BJ (cell line): ENCODE data around the gene UBE2C. TPM values are rescaled to one million over a fixed set of nuclear protein-coding genes. Genes with fewer than 3 reads are reported as not detected.
"Not testable (repeated sequence)": the region's sequence is repeated elsewhere in the genome, so short reads cannot be mapped to it uniquely, and the experiment has no call there.

Experiments
- CTCF ChIA-PET: fragments of 350-600 bp; formaldehyde crosslinking; extraction: SDS; loops from one replicate; lab custom pipeline; 2021; ENCODE audit warnings: antibody characterized with exemption, inconsistent platforms; lab: Yijun Ruan, JAX
- POLR2A ChIA-PET: fragments of 300-600 bp; sonication (Branson Sonifier 250); formaldehyde crosslinking; extraction: SDS; loops from one replicate; lab custom pipeline; 2021; ENCODE audit warnings: antibody characterized with exemption; lab: Charles Lee
- DNase-seq: peaks from one replicate; pipeline ENCODE4 v3.0.0-alpha.2; 2011; ENCODE audit warnings: low read depth
- H3K27me3 ChIP-seq: 2 replicates; pipeline ENCODE4 v1.6.0; 2011; ENCODE audit warnings: low read length; ENCODE audit not compliant: control insufficient read depth, insufficient read depth
- H3K36me3 ChIP-seq: 2 replicates; pipeline ENCODE4 v1.5.1; 2011; ENCODE audit warnings: low read length; ENCODE audit not compliant: control insufficient read depth, insufficient read depth
- H3K4me3 ChIP-seq: 2 replicates; pipeline ENCODE4 v1.5.1; 2011; ENCODE audit warnings: low read depth, mild to moderate bottlenecking, control low read depth, low read length
- CTCF ChIP-seq: IDR thresholded peaks from 2 replicates; pipeline ENCODE4 v1.5.1; 2011; ENCODE audit warnings: low read depth, mild to moderate bottlenecking, control low read depth, inconsistent platforms, low read length, moderate library complexity; ENCODE audit not compliant: insufficient read depth
- polyA plus RNA-seq: library from polyadenylated mRNA; depleted of rRNA; stranded (reverse); fragments of >200 nt; gene quantifications from 2 replicates; pipeline ENCODE4 v1.2.3, GENCODE V29; 2011

Gene UBE2C
- polyA plus RNA-seq, 1 experiment = 90.8 TPM

DNA sequence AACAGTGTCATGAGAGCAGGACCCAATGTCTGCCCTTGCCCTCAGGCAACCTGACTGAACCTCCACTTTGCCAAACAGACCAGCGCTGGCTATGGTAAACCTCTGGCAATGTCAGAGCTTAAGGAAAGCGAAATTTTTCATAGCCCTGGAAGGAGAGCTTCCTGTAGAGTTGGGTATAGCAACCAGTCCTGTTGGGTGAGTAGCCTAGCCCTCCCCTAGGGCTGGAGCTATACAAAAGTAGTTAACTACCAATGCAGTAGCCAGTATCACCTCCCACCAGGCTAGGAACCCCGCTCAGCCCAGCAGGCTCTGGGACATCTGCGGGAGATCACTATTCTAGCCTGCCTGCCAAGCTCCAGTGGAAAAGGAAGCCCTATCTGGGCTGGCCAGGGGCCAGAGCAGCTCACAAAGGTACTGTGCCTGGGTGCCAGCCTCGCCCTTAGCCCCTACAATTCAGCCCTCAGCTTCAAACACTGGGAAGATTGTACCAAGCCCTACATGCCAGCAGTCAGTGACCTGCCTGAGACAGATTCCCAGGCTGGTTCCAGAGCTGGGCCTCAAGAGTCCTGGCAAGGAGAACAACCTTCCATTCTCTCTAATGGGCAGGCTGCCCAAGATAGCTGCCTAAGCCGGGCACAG is 28.7 kb upstream of the UBE2C start:
- no peak for TF ChIP-seq CTCF
- POLR2A ChIA-PET = interaction anchor here (0.6 kb wide), 1 partner anchor 50 kb away, joined by 3 read pairs; the partner anchor contains the start of gene SNX21
- Histone ChIP-seq H3K27me3 (peaks cover 8% of the 10 kb centered on the region), H3K36me3 (no peaks in the 10 kb centered on the region), H3K4me3 (no peak overlapping the region)
- CTCF ChIA-PET = interaction anchor here (1.3 kb wide), 1 partner anchor 15 kb away, joined by 6 read pairs; no protein-coding TSS in a partner anchor
- no peak for DNase-seq

DNA sequence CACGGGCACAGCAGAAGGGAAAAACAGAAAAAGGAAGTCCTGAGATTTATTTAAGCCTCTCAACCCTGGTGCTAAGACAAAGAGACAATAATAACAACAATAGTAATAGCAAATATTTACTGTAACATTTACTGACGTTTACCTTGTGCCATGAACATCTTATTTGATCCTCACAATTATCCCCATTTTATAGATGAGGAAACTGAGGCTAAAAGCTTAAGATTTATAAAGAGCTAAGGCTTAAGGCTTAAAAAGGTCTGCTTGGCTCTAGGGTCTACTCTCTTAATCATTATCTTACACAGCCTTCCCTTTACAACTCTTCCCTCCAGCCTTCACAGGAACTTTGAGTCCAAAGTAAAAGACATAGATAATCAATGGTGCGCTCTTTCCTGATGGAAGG is 24.1 kb upstream of the UBE2C start:
- Histone ChIP-seq H3K36me3 (no peaks in the 10 kb centered on the region), H3K4me3 (no peak overlapping the region), H3K27me3 (peaks cover 8% of the 10 kb centered on the region)
- no peak for TF ChIP-seq CTCF
- DNase-seq = no peak
- CTCF ChIA-PET = interaction anchor here (1.0 to 1.7 kb wide), 2 partner anchors 11 to 425 kb away, joined by 4 to 5 read pairs; partner anchors contain the start of gene SYS1
- POLR2A ChIA-PET = no interaction called here

- ChIA-PET CTCF (interaction anchor here (0.7 to 1.2 kb wide), 2 partner anchors 13 to 171 kb away, joined by 3 read pairs; no protein-coding TSS in a partner anchor), POLR2A (no interaction called here)
These were observed 19.9 kb upstream of the UBE2C start for GRCh38 chr20:45792317-45793118.

DNA sequence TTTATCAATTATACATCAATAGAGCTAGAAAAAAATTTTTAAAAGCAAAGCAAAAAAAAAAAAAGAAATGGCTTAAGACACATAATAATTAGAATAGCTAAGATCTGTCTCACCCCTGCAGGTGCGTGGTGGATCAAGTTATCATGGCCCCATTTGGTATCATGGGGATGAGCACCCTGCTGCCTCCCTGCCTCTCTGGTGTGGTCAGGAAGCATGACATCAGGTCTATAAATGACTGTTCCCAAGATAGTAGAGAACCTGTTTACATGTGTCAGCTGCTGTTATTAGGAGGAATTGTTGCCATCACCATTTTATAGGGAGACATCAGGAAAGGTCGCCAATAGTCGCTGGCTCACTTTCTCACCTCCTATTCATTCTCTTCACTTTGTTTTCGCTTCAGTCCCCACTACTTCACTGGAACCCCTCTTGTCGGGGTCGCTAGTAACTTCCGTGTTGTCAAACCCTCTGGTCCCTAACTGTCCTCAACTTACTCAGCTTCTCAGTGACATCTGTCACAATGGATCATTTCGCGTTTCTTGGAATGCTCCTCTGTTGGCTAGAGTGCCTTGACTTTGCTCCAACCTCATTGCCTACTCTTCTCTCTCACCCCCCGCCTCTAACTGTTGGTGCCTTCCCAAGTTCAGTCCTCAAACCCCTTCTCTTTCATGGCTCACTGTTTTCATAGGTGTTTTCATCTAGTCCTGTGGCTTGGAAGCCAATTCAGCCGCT is 15.9 kb upstream of the UBE2C start:
- POLR2A ChIA-PET = no interaction called here
- no peak for TF ChIP-seq CTCF
- CTCF ChIA-PET = interaction anchor here (0.8 to 1.4 kb wide), 4 partner anchors 8 to 173 kb away, joined by 3 to 6 read pairs (median 5); partner anchors contain the start of gene ZSWIM1
- no peak for DNase-seq
- Histone ChIP-seq H3K27me3 (no peaks in the 10 kb centered on the region), H3K4me3 (no peak overlapping the region), H3K36me3 (peaks cover 19% of the 10 kb centered on the region)

More at GRCh38 chr20:45792317-45793118, 19.9 kb upstream of the UBE2C start:
- Histone ChIP-seq H3K27me3 (peaks cover 4% of the 10 kb centered on the region; the same call in 1 of the 2 replicates), H3K36me3 (peaks cover 14% of the 10 kb centered on the region), H3K4me3 (peak overlapping the region; percentile 68)
- DNase-seq = no peak
- no peak for TF ChIP-seq CTCF

GRCh38 chr20:45797510-45797909 is 14.9 kb upstream of the UBE2C start:
- CTCF ChIA-PET = interaction anchor here (2.5 kb wide), 1 partner anchor 166 kb away, joined by 26 read pairs; no protein-coding TSS in a partner anchor
- POLR2A ChIA-PET = not testable (repeated sequence)

DNA sequence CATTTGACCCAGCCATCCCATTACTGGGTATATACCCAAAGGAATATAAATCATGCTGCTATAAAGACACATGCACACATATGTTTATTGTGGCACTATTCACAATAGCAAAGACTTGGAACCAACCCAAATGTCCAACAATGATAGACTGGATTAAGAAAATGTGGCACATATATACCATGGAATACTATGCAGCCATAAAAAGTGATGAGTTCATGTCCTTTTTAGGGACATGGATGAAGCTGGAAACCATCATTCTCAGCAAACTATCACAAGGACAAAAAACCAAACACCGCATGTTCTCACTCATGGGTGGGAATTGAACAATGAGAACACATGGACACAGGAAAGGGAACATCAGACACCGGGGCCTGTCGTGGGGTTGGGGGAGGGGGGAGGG is 14.5 kb upstream of the UBE2C start:
- H3K36me3 ChIP-seq = peaks cover 24% of the 10 kb centered on the region
- POLR2A ChIA-PET = not testable (repeated sequence)
- CTCF ChIA-PET = interaction anchor here (1.1 to 2.5 kb wide), 11 partner anchors 9 to 172 kb away, joined by 3 to 26 read pairs (median 10); partner anchors contain the start of gene PCIF1

More at GRCh38 chr20:45797510-45797909, 14.9 kb upstream of the UBE2C start:
- not testable (repeated sequence) for H3K4me3 ChIP-seq, DNase-seq, H3K27me3 ChIP-seq
- H3K36me3 ChIP-seq = peaks cover 24% of the 10 kb centered on the region

More for the DNA sequence above, 14.5 kb upstream of the UBE2C start:
- not testable (repeated sequence) for H3K27me3 ChIP-seq, DNase-seq, H3K4me3 ChIP-seq
